GM12878 (cell line): ENCODE data around the gene DNAH8. TPM values are rescaled to one million over a fixed set of nuclear protein-coding genes. Genes with fewer than 3 reads are reported as not detected.

Source experiments
- ATAC-seq: fragments of 200-7000 bp; cut with Tn5 transposase; 3 replicates; pipeline ENCODE4 v1.9.1; 2020; ENCODE audit warnings: mild to moderate bottlenecking, moderate library complexity
- BruUV-seq: library from RNA; stranded (reverse); fragments of 400-500 nt; replicated peaks from 2 replicates; lab custom pipeline; 2021; lab: Mats Ljungman, UMichigan
- CTCF ChIA-PET: fragments of 300-600 bp; sonication (Branson Sonifier 250); formaldehyde crosslinking; extraction: SDS; loops from one replicate; lab custom pipeline; 2021; ENCODE audit warnings: inconsistent platforms; lab: Yijun Ruan, JAX
- POLR2A ChIA-PET: fragments of 350-600 bp; formaldehyde crosslinking; extraction: SDS; loops from one replicate; lab custom pipeline; 2021; ENCODE audit warnings: inconsistent platforms; lab: Charles Lee
- RAD21 ChIA-PET: fragments of 300-600 bp; sonication (Branson Sonifier 250); formaldehyde crosslinking; loops from one replicate; lab custom pipeline; 2023; ENCODE audit warnings: antibody characterized with exemption; ENCODE audit not compliant: unreplicated experiment; lab: Charles Lee
- SMC1A ChIA-PET: fragments of 300-600 bp; sonication (Branson Sonifier 250); formaldehyde crosslinking; loops from one replicate; lab custom pipeline; 2023; ENCODE audit not compliant: unreplicated experiment, uncharacterized antibody; lab: Charles Lee
- DNase-seq: peaks from one replicate; pipeline ENCODE4 v3.0.0-alpha.2; 2011; ENCODE audit warnings: low read depth, low spot score
- FAIRE-seq: peaks from 3 replicates; lab custom pipeline; 2011; peaks lifted over from hg19 to GRCh38; lab: Jason Lieb, UNC
- H2AFZ ChIP-seq: 2 replicates; pipeline ENCODE4 v1.6.0; 2011; ENCODE audit warnings: low read depth, low read length, control low read depth; ENCODE audit not compliant: control insufficient read depth
- H3K27ac ChIP-seq: 2 replicates; pipeline ENCODE4 v1.5.1; 2011; ENCODE audit warnings: control low read depth; ENCODE audit not compliant: control insufficient read depth, insufficient read depth
- H3K27me3 ChIP-seq, 2 experiments: replicated peaks in 1 of 2; 2 replicates each; pipeline versions ENCODE4 v1.6.0 to v1.6.1; 2011; ENCODE audit warnings: low read length in 1 of 2; ENCODE audit not compliant: control insufficient read depth in 2 of 2, insufficient read depth in 2 of 2
- H3K36me3 ChIP-seq, 2 experiments: 2 replicates each; pipeline ENCODE4 v1.5.1; 2011; ENCODE audit warnings: low read length in 1 of 2; ENCODE audit not compliant: control insufficient read depth in 2 of 2, insufficient read depth in 2 of 2
- H3K4me1 ChIP-seq: 2 replicates; pipeline ENCODE4 v1.6.1; 2011; ENCODE audit warnings: mild to moderate bottlenecking, low read length, moderate library complexity, mixed read lengths; ENCODE audit not compliant: control insufficient read depth, insufficient read depth
- H3K4me2 ChIP-seq: 2 replicates; pipeline ENCODE4 v1.6.0; 2011; ENCODE audit warnings: control low read depth; ENCODE audit not compliant: control insufficient read depth, insufficient read depth
- H3K4me3 ChIP-seq: fragments of 200-600 bp; sonication (generic); 2 replicates; pipeline ENCODE4 v1.5.1; 2016
- H3K79me2 ChIP-seq: 2 replicates; pipeline ENCODE4 v1.6.0; 2011; ENCODE audit warnings: low read length; ENCODE audit not compliant: control insufficient read depth, insufficient read depth
- H3K9ac ChIP-seq: 2 replicates; pipeline ENCODE4 v1.8.0; 2011; ENCODE audit warnings: low read length, control low read depth, mixed read lengths; ENCODE audit not compliant: control insufficient read depth, insufficient read depth
- H3K9me3 ChIP-seq: replicated peaks from 3 replicates; pipeline ENCODE4 v1.5.1; 2011; ENCODE audit warnings: mild to moderate bottlenecking, low read length; ENCODE audit not compliant: control insufficient read depth, insufficient read depth
- H4K20me1 ChIP-seq: 2 replicates; pipeline ENCODE4 v1.6.0; 2011; ENCODE audit not compliant: control insufficient read depth, insufficient read depth
- ATF3 ChIP-seq: IDR thresholded peaks from 2 replicates; pipeline ENCODE4 v1.6.1; 2011; ENCODE audit warnings: low read depth, mild to moderate bottlenecking, low read length, moderate library complexity, borderline replicate concordance; ENCODE audit errors: extremely low read depth
- BHLHE40 ChIP-seq, 2 experiments: fragments of 450-650 bp in 1 of 2; IDR thresholded peaks; 2 replicates each; pipeline ENCODE4 v1.6.1; 2011 to 2017; ENCODE audit warnings: low read depth in 2 of 2, borderline replicate concordance in 1 of 2, improper control_type of control experiment in 1 of 2, low read length in 1 of 2, mild to moderate bottlenecking in 1 of 2
- BMI1 ChIP-seq: fragments of 450-650 bp; IDR thresholded peaks from 2 replicates; pipeline ENCODE4 v1.6.1; 2016; ENCODE audit warnings: mild to moderate bottlenecking, moderate library complexity, borderline replicate concordance
- EED ChIP-seq: sonication (generic); IDR thresholded peaks from 2 replicates; pipeline ENCODE4 v1.6.1; 2016; ENCODE audit warnings: antibody characterized with exemption, low read depth
- KAT2A ChIP-seq: conservative IDR thresholded peaks from 2 replicates; pipeline ENCODE4 v1.6.1; 2011; ENCODE audit warnings: low read depth, low read length; ENCODE audit not compliant: control insufficient read depth
- NR2C2 ChIP-seq: IDR thresholded peaks from 2 replicates; pipeline ENCODE4 v1.6.1; 2011; ENCODE audit warnings: borderline replicate concordance, low read depth; ENCODE audit not compliant: control insufficient read depth, insufficient read length
- RCOR1 ChIP-seq: conservative IDR thresholded peaks from 2 replicates; pipeline ENCODE4 v1.6.1; 2012; ENCODE audit warnings: low read depth, low read length, improper control_type of control experiment
- REST ChIP-seq: IDR thresholded peaks from 2 replicates; pipeline ENCODE4 v1.6.1; 2012; ENCODE audit warnings: mild to moderate bottlenecking, low read depth, low read length
- RFX5 ChIP-seq: IDR thresholded peaks from 2 replicates; pipeline ENCODE4 v1.6.1; 2011; ENCODE audit warnings: low read depth, low read length, improper control_type of control experiment
- SIX5 ChIP-seq: IDR thresholded peaks from 2 replicates; pipeline ENCODE4 v1.6.1; 2011; ENCODE audit warnings: mild to moderate bottlenecking, low read depth, low read length, moderate library complexity; ENCODE audit not compliant: severe bottlenecking
- SMC3 ChIP-seq: IDR thresholded peaks from 2 replicates; pipeline ENCODE4 v1.6.1; 2011; ENCODE audit warnings: low read length, improper control_type of control experiment, borderline replicate concordance
- SREBF1 ChIP-seq: IDR thresholded peaks from 2 replicates; pipeline ENCODE4 v1.6.1; 2012; ENCODE audit warnings: mild to moderate bottlenecking, low read length
- SRF ChIP-seq, 2 experiments: IDR thresholded peaks; 2 replicates each; pipeline ENCODE4 v1.6.1; 2011; ENCODE audit warnings: low read depth in 2 of 2, low read length in 2 of 2, mild to moderate bottlenecking in 1 of 2, moderate library complexity in 1 of 2
- STAT3 ChIP-seq: IDR thresholded peaks from 2 replicates; pipeline ENCODE4 v1.6.1; 2011; ENCODE audit warnings: low read depth, low read length, improper control_type of control experiment
- TARDBP ChIP-seq: IDR thresholded peaks from 2 replicates; pipeline ENCODE4 v1.6.1; 2016; ENCODE audit warnings: borderline replicate concordance
- TBL1XR1 ChIP-seq: IDR thresholded peaks from 2 replicates; pipeline ENCODE4 v1.6.1; 2012; ENCODE audit warnings: low read depth, low read length, improper control_type of control experiment
- TCF12 ChIP-seq: IDR thresholded peaks from 2 replicates; pipeline ENCODE4 v1.6.1; 2011; ENCODE audit warnings: low read depth, mild to moderate bottlenecking, low read length
- YY1 ChIP-seq: IDR thresholded peaks from 2 replicates; pipeline ENCODE4 v1.6.1; 2011; ENCODE audit warnings: low read depth, mild to moderate bottlenecking, low read length
- in situ Hi-C: fragments of 300-500 bp; cut with MboI; formaldehyde crosslinking; loops from 9 replicates; pipeline ENCODE4 v1.14.3; 2018; ENCODE audit warnings: mixed read lengths
- intact Hi-C: fragments of 100-400 bp; cut with micrococcal nuclease; formaldehyde crosslinking; loops from one replicate; pipeline ENCODE4 v1.14.2; 2022; ENCODE audit not compliant: unreplicated experiment
- polyA plus RNA-seq, 11 experiments: library from polyadenylated mRNA; depleted of rRNA in 4 of 11; unstranded in 6 of 11; stranded (reverse) in 5 of 11; fragments of >200 nt; fragmentation: Nextera tagmentation in 4 of 11; fragmentation: Illumina TruSeq in 1 of 11; extraction: Ambion mirVana in 4 of 11; extraction: Trizol in 1 of 11; gene quantifications; 1 replicate in 1 of 11; 2 replicates in 10 of 11; pipeline versions ENCODE4 v1.2.1 to v1.2.3, GENCODE V29; 2011 to 2016; ENCODE audit warnings: inconsistent platforms in 2 of 11, missing spikeins in 2 of 11, low read depth in 1 of 11
- total RNA-seq, 4 experiments: library from RNA; depleted of rRNA in 3 of 4; stranded (reverse); fragments of >200 nt in 3 of 4; fragmentation: Illumina TruSeq in 1 of 4; extraction: Trizol in 1 of 4; gene quantifications; 2 replicates each; pipeline versions ENCODE4 v1.2.1 to v1.2.3, GENCODE V29; 2013 to 2021
- TF ChIP-seq, protein P1 (sequence below): fragments of 450-650 bp; IDR thresholded peaks from 2 replicates; pipeline ENCODE4 v1.6.1; 2017; ENCODE audit warnings: low read depth, mild to moderate bottlenecking, moderate library complexity

Gene DNAH8
- total and polyA plus RNA-seq, 10 of the 15 experiments (the other 5 are each of a cell fraction or from before 2014, with no cell fraction given) = 0.02 to 0.34 (median 0.10) TPM; not detected in 3

GRCh38 chr6:38753707-38754106 is 38.6 kb downstream of the DNAH8 start:
- no peaks in the 10 kb centered on the region for H3K27me3 ChIP-seq
- H3K9me3 ChIP-seq = no peaks in the 10 kb centered on the region
- H3K79me2 ChIP-seq = no peaks in the 10 kb centered on the region
- H3K4me2 ChIP-seq = no peak overlapping the region
- H2AFZ ChIP-seq = no peak overlapping the region
- TF ChIP-seq RFX5 = no peak
- TF ChIP-seq, protein P1, sequence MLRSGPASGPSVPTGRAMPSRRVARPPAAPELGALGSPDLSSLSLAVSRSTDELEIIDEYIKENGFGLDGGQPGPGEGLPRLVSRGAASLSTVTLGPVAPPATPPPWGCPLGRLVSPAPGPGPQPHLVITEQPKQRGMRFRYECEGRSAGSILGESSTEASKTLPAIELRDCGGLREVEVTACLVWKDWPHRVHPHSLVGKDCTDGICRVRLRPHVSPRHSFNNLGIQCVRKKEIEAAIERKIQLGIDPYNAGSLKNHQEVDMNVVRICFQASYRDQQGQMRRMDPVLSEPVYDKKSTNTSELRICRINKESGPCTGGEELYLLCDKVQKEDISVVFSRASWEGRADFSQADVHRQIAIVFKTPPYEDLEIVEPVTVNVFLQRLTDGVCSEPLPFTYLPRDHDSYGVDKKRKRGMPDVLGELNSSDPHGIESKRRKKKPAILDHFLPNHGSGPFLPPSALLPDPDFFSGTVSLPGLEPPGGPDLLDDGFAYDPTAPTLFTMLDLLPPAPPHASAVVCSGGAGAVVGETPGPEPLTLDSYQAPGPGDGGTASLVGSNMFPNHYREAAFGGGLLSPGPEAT = no peak
- no peak for TF ChIP-seq NR2C2
- TF ChIP-seq SIX5 = no peak
- TF ChIP-seq KAT2A = no peak
- TF ChIP-seq ATF3 = no peak
- no peak for TF ChIP-seq RCOR1
- TF ChIP-seq SRF (IDR thresholded peaks at IDR 0.05; ENCODE audit: low read depth in 2 of 2, low read length in 2 of 2) = no peak
- TF ChIP-seq STAT3 = no peak
- TF ChIP-seq SMC3 = no peak
- TF ChIP-seq TARDBP = no peak
- no peak for TF ChIP-seq BHLHE40 (IDR thresholded peaks at IDR 0.05; ENCODE audit: borderline replicate concordance in 1 of 2, low read depth in 2 of 2, low read length in 1 of 2)
- no peak for TF ChIP-seq BMI1
- no peak for TF ChIP-seq REST
- TF ChIP-seq TBL1XR1 = no peak
- TF ChIP-seq TCF12 = no peak
- no peak for TF ChIP-seq YY1
- TF ChIP-seq EED = no peak
- TF ChIP-seq SREBF1 = no peak
- ChIA-PET CTCF (interaction anchor here (1.9 to 3.0 kb wide), 2 partner anchors 20 to 65 kb away, joined by 4 to 12 read pairs; no protein-coding TSS in a partner anchor), POLR2A (no interaction called here), RAD21 (interaction anchor here (0.6 to 1.5 kb wide), 2 partner anchors 11 to 50 kb away, joined by 3 read pairs; no protein-coding TSS in a partner anchor), SMC1A (interaction anchor here (1.1 to 1.2 kb wide), 2 partner anchors 23 to 91 kb away, joined by 3 read pairs; no protein-coding TSS in a partner anchor)
- H4K20me1 ChIP-seq = no peaks in the 10 kb centered on the region
- BruUV-seq = no TSS peak
- FAIRE-seq (no peak), ATAC-seq (no peak), DNase-seq (no peak)
- intact Hi-C loops (no loop called here), in situ Hi-C loops (no loop called here)
- no peak overlapping the region for H3K27ac ChIP-seq
- H3K9ac ChIP-seq = no peak overlapping the region
- no peak overlapping the region for H3K4me3 ChIP-seq
- H3K4me1 ChIP-seq = no peaks in the 10 kb centered on the region
- no peaks in the 10 kb centered on the region for H3K36me3 ChIP-seq
